HG03159 (cell line): Measurements from ENCODE around the gene PAX4.
A peak's percentile ranks its signal among the peaks of the same experiment; 100 is the strongest.

Experiments
- ATAC-seq: cut with Tn5 transposase; IDR thresholded peaks from one replicate; pipeline ENCODE4 v1.9.1; 2021; ENCODE audit warnings: mild to moderate bottlenecking, moderate library complexity; ENCODE audit not compliant: unreplicated experiment

The PAX4 gene

GRCh38 chr7:127618042-127618441 lies at the start of gene PAX4:
Gene PAX4 (minus strand): TSS chr7:127618142. CDS start chr7:127615928, 2,214 bp downstream.
- ATAC-seq, result no peak

- ATAC-seq, result no peak
Measured at GRCh38 chr7:127667017-127667670, 49.2 kb upstream of the PAX4 start.

GRCh38 chr7:127666602-127667001 lies 48.7 kb upstream of the PAX4 start:
- no peak for ATAC-seq

GRCh38 chr7:127665922-127666321 lies 48.0 kb upstream of the PAX4 start:
- ATAC-seq, result no peak

GRCh38 chr7:127658970-127659630 lies 41.2 kb upstream of the PAX4 start:
- ATAC-seq, result no peak

- no peak for ATAC-seq
Measured at GRCh38 chr7:127657500-127657899, 39.6 kb upstream of the PAX4 start.

- ATAC-seq, result no peak
Measured at GRCh38 chr7:127655720-127656119, 37.8 kb upstream of the PAX4 start.

- no peak for ATAC-seq
Measured at GRCh38 chr7:127654404-127655394, 36.8 kb upstream of the PAX4 start.

GRCh38 chr7:127653396-127653795 lies 35.5 kb upstream of the PAX4 start:
- no peak for ATAC-seq

GRCh38 chr7:127652333-127653248 lies 34.6 kb upstream of the PAX4 start:
- ATAC-seq, result peak; percentile 17

GRCh38 chr7:127651556-127652332 lies 33.8 kb upstream of the PAX4 start, which contains the start of gene SND1:
Gene SND1 (plus strand): TSS chr7:127652194. CDS start chr7:127652374, 180 bp downstream.
- peak; percentile 97 for ATAC-seq

- no peak for ATAC-seq
Measured at GRCh38 chr7:127650847-127651555, 33.1 kb upstream of the PAX4 start.

GRCh38 chr7:127648986-127649385 lies 31.0 kb upstream of the PAX4 start:
- ATAC-seq, result no peak

- ATAC-seq, result no peak
Measured at GRCh38 chr7:127647636-127648035, 29.7 kb upstream of the PAX4 start.

- ATAC-seq, result no peak
Measured at GRCh38 chr7:127644484-127644883, 26.5 kb upstream of the PAX4 start.

GRCh38 chr7:127638197-127638596 lies 20.3 kb upstream of the PAX4 start:
- no peak for ATAC-seq

GRCh38 chr7:127635659-127636285 lies 17.8 kb upstream of the PAX4 start:
- no peak for ATAC-seq

GRCh38 chr7:127632276-127632910 lies 14.5 kb upstream of the PAX4 start:
- no peak for ATAC-seq
